GM18520 (cell line): ENCODE measurements around the gene NRXN3.

Experiments used
- ATAC-seq: cut with Tn5 transposase; IDR thresholded peaks from one replicate; pipeline ENCODE4 v1.9.1; 2021; ENCODE audit not compliant: unreplicated experiment

The NRXN3 gene

DNA sequence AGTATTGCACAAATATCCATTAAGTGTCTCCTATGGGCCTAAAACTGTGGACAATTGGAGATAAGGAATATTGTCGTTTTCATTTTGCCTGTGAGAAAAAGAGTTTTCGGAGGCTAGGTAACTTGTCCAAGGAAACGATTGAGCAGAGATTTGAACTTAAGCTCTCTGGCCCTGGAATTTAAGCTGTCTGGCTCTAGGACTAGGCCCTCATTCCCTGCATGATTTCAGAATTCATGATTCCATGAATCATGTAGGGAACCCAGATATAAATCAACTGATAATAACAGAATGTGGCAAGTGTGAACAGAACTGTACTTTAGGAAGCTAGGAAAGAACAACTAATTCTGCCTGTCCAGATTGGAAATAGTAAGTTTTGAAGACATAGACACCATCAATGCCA, 1100.2 kb downstream of the NRXN3 start:
- ATAC-seq = no peak

DNA sequence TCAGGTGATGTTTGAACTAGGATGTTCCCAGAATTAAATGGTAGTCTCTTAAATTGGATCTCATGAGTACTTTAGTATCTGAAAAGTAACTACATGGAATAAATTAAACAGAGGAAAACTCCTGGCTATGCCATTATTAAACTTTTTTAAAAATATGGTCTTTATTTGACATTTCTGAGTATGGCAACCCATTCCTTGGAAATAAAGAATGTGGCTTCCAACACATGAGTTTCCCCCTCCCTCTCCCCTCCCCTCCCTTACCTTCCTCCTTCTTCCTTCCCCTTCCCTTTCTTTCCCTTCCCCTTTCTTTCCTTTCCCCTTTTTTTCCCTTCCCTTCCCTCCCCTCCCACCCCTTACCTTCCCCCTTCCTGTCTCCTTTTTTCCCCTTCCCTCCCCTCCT, 1100.9 kb downstream of the NRXN3 start:
- no peak for ATAC-seq

DNA sequence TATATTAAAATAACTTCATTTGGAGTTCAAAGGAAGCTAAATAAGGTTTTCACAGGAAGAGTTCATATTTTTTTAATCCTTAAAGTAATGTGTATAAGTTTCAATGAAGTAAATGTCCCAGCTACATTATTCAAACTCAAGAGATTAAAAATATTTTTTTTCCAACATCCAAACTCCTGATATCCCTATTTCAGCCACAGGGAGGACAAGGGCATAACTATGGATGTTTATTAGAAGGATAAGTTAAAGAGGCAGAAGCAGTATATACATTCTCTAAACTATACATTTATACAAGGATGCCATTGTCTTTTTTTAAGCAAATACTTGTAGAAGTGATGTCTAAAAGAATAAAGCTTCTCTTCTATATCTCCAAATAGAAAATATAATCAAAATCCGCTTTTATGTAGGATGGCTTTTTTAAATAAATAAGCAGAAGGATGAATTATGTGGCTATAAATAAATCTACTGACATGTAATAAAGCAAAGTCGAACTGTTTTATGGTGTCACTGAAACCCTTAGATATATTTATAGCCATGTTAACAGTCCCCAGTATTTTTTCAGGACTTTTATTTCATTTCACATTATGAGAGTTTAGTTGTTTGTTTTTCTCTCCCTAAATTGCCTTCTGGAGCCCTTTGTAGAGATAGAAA, 1104.6 kb downstream of the NRXN3 start:
- no peak for ATAC-seq

DNA sequence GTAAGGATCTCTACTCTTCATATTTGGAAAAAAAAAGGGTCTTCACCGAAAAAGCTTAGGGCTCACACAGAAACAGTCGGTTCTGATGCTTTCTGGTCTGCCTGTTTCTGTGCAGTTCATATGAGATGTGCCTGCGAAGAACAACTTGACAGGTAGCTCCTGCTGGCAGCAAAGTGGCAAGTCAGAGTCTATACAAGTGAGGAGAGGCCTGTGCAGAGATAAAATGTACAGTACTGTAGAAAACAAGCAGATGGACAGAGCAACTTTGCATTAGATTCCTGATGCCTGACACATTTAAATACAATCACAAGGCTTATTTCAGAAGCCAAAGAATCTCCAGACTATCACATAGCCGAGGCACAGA, 1105.1 kb downstream of the NRXN3 start:
- no peak for ATAC-seq

DNA sequence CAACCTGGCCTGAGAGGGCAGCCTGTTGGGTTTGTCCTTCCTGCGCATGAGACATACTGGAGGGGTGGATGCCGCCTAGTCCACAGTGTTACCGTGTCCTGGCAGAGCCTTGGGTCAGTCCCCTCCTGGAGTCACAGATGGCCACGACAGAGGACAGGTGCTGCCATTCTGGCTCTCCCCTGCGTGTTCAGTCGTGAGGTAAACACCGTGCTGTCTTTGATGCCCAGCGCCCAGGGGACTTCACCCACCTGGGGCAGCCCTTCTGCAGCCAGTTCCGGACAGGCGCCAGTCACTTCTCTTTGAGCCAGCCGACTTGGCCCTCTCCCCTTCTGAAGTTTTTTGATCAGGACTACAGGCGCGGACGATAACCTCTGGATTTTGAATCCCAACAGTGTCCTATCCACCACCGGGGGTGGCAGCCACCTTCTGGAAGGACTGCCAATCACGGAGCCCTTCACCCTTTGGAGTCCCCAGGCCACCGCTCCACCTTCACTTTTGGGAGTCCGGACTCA, 1108.2 kb downstream of the NRXN3 start:
- ATAC-seq = no peak

DNA sequence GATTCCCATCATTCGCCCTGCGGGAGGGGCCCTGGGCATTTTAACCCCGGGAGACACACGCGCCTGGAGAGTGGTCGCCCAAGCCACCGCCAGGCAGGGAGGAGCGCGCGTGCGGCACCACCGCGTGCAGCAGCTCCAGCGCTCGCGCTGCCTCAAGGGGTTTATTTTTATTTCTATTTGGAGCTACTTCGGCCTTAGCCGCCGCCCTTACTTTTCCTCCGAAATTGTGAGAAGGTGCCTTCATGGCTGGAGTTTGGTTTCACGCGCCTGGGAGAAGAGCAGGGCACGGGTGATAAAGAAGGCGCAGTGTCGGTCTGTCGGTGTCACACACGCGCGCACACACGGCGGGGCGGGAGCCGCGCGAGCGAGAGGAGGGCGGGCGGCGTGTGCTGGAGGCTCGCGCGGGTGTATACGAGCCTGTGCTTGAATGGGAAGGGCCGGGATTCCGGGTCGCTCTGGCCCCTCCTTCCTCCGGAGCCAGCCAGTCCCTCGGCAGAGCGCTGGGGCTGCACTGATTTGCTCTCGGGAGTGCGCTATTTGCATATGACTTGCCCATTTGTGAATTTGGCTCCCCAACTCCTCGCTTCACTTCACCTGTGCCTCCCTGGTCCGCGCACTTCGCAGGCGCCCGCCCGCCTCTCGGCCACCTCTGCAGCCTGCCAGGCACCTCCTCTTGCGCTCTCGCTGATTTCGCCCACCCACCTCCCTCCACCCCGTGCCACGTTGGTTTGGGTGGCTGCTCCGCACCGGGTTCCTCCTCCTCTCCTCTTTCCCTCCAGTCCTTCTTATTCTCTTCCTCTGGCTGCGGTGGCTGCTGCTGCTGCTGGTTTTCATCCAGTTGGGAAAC, 1108.8 kb downstream of the NRXN3 start:
- no peak for ATAC-seq

DNA sequence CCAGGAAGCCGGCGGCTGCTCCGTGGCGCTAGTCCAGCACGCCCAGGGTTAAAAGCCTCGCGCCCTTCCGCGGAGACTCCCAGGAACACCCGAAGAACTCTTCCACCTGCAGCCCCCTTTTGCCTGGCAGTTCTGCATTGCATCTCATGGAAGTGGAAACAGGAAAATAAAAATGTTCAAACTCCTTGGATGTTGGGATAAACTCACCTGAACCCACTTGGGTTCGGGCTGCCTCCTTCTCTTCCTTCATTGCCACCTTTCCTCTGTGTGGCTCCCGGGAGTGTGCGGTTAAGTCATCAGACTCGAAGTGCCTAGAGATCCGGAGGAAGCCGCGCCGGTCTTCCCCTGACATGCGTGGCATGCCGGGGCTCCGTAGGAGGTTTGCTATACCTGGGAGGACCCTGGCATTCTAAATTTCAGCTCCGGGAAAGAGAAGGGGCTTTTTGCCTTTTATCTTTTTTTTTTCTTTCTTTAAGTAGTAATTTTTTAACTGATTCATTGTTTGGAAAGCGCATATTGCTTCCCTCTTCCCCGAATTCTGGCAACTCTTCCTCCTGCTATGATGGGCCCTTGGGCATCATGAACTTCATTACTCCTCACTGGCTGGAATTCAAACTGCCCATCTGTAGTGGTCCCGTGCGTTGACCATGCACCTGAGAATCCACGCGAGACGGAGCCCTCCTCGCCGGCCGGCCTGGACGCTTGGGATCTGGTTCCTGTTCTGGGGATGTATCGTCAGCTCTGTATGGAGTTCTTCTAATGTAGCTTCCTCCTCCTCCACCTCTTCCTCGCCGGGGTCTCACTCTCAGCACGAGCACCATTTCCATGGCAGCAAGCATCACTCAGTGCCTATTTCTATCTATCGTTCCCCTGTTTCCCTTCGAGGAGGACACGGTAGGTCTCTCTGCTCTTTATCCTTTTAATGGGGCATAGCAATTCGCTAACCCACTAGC, 1109.7 kb downstream of the NRXN3 start:
- ATAC-seq = no peak

DNA sequence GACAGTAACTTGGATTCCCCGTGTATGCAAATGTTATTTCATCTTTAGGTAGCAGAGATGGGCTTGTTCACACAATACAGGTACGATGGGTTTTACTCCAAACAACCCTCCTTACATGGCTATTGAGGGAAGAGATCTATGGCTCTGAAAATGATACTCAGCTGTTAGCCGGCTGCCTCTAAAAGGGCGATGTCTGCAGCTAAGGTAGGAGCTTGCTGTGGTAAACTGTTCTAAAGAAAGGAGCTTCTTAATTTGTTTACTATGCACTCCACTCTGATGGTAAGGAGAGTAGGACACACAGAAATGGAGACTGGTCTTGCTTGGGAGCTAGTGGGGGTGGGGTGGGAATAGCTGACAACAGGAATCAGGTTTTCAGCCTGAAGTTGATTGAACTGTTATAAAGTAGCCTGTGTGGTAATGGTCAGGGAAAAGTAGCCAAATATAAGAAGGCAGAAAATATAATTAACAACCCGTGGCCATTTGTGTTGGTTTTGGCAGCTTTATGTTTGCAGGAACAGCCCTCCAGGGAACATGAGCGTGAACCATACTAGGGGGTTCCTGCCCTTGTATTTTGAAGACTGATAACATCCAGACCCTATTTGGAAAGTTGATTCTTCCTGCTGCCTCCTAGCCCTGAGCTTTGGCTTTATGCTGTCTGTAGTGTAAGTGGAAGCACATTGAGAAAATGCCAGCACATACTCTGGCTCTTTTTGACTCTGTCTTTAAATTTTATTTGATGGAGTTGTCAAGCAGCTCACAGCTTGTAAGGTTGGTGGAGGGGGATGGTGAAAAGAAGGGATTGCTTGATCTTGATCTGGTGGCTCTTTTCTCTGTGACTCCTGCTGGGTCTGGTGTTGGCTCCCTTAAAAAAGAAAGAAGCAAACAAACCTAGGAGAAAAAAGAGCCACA, 1111.3 kb downstream of the NRXN3 start:
- ATAC-seq = no peak

DNA sequence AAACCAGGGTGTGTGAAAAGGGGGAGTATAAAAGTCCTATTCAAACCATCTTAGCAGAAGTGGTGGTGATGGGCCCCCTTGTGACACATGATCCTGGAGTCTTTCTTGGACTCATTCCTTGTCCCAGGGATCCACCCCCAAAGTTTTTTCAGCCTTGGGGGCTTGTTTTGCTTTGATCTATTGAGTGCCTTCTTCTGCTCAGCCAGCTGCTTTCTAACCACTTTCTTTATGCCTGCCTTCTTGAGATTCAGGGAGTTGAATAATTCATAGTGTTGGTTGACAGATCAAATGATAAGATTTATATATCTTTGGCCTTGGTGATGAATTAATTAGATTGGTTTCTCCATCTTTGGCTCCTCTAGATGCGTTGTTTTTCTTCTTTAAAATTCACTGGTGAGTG, 1114.4 kb downstream of the NRXN3 start:
- no peak for ATAC-seq

DNA sequence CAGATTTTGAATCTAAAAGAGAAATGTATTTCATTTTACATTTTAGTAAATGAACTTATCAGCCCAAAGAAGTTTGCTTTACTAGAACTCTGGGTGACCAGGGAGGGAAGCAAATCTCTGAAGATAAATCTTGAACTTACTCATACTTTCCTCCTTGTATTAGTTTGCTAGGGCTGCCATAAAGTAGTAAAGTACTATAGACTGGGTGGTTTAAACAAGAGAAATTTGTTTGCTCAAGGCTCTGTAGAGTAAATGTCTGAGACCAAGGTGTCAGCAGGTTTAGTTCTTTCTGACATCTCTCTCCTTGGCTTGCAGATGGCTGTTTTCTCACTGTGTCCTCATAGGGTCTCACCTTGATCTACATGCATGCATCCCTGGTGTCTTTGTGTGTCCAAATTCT, 1115.1 kb downstream of the NRXN3 start:
- no peak for ATAC-seq

DNA sequence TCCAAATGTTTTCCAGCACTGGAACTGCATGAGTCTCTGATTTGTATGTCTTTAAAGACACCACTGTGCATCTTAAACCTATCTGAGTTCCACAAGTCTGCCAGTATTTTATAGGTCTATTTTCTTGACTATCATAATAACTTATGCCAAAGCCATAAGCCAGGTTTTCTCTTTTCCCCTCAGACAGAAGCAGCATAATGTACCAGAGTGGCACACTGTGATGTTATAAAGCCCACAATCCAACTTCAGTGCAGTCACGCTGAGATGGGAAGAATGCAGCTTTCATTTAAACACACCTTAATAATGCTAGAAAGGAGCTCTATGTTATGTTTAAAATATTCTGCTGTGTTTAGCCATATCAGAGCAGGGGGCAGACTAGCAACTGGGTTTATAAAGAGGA, 1117.8 kb downstream of the NRXN3 start:
- no peak for ATAC-seq

DNA sequence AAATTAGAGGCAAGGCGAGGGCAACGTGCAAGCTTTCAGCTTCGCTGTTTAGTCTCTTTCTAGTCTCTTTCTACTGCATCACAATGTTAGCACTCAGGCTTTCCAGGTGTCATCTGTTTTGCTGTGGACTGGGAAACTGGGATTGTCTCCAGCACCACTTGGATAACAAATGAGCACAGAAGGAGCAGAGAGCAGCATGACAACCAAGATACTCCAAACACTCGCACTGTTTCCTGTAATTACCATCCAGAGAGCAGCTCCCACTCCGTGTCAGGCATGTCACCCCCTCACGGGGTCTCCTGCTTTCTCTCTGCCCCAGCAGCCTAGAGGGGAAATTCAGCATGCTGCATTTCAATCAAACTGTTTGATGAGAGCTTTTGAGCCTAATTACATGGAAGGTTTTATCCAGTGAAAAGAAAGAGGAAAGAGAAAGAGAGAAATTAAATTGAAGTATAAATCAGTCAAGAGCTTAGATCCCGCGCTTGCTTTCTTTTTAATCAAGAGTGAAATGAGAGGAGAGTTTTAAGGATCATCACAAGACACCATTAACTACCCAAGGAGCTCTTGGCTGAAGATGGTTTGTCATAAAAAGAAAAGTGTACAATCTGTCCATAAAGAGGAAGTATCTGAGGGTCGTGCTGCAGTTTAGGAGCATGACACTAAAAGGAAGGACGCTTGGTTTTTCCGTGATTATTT, 1123.5 kb downstream of the NRXN3 start:
- ATAC-seq = no peak

DNA sequence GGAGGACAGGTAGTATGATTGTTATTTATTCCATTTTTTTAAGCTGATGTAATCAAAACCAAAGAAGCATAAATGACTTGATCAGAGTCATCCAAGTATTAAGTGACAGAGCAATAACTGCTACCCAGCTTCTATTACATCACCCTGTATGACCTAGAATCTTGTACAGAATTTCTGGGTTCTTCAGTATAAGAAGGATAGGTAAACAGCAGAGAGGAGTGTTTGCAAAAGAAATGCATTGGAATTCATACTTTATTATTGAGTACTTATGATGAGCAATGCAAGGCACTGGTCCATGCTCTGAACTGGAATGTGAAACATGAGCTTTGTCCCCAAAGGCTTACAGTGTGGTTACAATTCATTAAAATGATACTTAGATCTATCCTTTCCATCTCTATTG, 1124.3 kb downstream of the NRXN3 start:
- no peak for ATAC-seq

DNA sequence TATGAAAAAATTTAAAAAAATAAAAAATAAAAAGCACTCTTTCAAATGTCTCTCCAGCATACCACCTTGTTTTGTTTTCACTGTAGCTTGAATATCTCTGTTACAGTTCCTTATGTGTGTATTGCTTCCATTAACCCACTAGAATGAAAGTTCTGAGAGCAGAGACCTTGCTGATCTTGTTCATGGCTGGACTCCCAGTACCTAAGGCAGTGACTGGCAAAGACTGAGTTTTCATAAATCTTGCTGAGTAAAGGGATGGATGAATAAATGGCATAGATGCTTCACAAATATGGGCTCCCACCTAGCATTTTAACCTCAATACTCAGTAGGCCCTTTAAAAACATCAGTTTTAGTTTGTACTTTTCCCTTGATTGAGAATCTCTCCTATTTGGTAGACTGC, 1125.2 kb downstream of the NRXN3 start:
- no peak for ATAC-seq

DNA sequence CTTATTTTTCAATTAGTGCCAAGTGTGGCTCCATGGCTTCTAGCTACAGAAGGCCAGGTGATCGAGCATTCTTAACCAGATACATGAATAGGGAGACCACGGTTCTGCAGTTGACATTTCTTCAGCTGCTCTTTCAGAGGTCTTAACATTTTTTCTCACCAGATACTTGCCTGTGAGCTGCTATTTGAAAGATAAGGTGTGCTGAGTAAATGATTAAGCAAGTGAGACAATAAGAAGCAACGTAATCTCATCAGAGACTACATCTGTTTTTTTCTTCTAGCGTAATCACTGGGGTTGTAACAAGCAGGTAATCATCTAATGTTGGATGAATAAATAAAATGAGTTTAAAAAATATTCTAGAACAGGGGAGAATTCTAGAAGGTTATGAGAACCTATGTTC, 1128.2 kb downstream of the NRXN3 start:
- no peak for ATAC-seq

DNA sequence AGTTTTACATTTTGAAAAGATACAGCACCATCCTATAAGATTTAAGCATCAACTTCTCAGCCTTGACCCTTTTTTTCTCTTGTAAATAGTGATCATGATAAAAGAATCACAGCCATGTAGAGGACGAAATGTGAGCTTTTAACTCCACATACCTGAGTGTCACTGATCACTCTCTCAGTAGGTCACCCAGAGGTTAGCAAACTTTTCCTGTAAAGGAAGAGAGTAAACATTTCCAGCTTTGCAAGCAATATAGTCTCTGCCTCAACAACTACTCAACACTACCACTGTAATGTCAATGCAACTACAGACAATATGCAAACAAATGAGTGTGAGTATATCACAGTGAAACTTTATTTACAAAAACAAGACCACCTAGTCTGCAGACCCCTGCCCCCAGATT, 1129.0 kb downstream of the NRXN3 start:
- no peak for ATAC-seq

DNA sequence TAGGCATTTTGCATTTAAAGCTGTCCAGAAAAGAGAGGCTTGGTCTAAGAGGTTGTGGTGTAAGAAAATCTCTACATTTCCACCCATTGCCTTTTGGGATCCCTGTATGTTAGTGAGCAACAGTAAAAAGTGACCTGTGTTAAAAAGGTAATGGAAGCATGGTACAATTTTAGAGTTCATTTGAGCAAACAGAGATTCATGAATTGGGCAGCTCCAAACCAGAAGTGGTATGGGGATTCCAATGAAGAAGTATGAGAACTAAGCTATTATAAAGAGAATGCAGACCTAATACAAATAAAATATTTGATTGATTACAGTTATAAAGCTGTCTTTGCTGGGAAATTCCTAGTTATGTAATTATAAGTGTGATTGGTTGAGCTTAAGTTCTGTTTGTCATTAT, 1134.1 kb downstream of the NRXN3 start:
- no peak for ATAC-seq

DNA sequence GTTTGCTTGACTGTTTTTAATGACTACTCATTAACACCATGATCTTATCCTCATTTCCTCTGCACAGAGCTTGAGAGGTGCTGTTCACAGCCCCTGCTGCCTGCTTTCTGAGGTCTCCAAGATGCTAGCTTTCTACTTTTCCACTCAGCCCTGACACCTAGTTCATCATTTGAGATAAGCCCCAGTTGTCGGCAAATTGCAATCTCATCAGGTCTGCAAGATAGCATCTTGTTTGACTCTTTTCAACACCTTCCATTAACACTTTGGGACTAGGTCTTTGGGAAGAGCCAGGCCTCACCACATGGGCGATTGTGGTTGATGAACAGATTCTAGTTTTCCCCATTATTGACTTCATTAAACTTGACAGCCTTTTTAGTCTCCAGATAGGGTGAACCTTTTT, 1136.4 kb downstream of the NRXN3 start:
- ATAC-seq = no peak

DNA sequence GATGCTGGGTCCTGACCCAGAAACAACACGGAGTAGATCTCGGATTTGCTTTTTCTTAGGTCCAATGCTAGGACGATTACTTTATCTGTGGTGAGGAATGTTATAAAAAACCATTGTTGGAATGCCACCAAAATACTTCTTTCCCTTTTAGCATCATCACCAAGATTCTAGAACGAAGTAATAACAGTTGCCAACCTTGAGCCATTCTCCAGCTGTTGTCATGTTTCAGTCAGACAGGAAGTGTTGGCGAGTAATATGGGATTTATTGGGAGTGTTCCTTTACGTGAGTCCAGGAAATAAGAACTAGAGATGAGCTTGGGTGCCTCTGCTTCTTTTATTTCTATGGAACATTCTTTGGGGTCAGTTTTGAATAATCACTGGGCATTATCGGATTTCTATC, 1148.2 kb downstream of the NRXN3 start:
- no peak for ATAC-seq

DNA sequence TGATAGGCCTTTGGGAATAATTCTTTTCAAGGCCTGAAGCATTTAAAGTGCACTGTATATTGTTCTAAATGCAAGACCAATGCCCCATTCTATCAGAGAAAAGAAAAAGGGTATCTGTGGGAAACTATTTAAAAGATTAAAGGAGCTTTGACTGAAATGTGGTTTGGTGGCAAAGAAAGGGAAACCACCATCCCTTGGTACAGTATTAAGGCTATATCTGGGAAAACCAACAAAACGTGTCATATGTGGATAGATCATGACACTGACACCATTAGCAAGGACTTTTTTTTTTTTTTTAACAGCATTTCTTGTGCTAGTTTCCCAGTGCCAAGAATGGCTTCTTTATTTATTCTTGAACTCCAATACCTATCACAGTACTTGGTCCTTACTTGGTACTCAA, 1150.4 kb downstream of the NRXN3 start:
- no peak for ATAC-seq
